ENCODE measurements around the gene MECP2.
A peak's percentile ranks its signal among the peaks of the same experiment; 100 is the strongest.

MECP2 gene

DNA sequence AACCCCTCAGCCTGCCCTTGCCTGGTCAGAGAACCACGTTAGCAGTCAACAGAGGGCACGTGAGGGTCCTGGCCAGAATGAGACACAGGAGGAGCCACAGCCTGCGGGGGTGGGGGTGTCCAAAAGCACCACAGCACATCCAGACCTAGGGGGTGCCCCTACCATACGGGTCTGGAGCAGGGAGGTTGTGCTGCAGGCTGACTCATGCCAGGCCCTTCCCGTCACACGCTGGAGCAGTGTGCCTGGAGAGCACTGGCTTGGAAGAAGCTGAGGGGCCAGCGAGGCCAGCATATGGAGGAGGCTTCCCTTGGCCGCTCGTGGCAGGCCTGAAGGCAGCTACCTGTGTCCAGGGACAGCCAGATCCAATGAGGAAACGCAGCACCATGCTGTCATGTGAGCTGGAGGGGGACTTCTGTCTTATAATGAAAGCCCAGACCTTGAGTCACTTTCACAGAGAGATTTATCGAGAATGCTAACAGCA lies 76.3 kb downstream of the MECP2 start:
- TF ChIP-seq, protein P1, sequence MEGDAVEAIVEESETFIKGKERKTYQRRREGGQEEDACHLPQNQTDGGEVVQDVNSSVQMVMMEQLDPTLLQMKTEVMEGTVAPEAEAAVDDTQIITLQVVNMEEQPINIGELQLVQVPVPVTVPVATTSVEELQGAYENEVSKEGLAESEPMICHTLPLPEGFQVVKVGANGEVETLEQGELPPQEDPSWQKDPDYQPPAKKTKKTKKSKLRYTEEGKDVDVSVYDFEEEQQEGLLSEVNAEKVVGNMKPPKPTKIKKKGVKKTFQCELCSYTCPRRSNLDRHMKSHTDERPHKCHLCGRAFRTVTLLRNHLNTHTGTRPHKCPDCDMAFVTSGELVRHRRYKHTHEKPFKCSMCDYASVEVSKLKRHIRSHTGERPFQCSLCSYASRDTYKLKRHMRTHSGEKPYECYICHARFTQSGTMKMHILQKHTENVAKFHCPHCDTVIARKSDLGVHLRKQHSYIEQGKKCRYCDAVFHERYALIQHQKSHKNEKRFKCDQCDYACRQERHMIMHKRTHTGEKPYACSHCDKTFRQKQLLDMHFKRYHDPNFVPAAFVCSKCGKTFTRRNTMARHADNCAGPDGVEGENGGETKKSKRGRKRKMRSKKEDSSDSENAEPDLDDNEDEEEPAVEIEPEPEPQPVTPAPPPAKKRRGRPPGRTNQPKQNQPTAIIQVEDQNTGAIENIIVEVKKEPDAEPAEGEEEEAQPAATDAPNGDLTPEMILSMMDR (IDR thresholded peaks at IDR 0.05; ENCODE audit: low read depth, low read length): no peak
- peak; percentile 56 to 69 for DNase-seq (ENCODE audit: low read depth in 2 of 2)
- H3K4me3 ChIP-seq (replicated peaks in 1 of 2; ENCODE audit: low read depth in 2 of 2, low read length in 2 of 2): no peak overlapping the region

DNA sequence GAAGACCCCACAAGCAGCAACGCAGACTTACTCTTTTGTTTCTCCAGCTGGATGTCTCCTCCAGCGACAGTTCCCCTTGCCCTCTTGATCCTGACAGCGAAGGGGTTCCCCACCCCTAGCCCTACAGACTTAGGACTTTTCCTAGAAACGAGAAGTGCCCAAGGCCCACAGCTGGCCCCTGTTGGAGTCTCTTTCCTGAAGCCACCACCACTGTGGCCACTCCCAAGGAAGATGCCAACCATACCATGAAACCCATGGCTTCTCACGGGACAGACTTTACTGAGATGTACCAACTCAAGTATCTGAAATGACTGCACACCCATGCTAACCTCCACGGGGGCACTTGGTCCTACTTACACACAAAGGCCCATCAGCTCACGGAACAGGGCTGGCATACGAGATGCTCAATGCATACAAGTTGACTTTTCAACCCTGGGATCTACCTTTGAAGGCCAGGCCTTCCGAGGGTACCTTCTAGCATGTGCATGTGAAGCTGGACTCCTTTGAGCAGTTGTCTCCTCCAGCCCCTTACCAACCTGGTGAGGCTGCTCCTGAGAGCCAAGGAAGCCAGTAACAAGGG lies 76.9 kb downstream of the MECP2 start:
- peak overlapping the region; percentile 30 to 51 for H3K4me3 ChIP-seq (replicated peaks in 1 of 2; ENCODE audit: low read depth in 2 of 2, low read length in 2 of 2)
- TF ChIP-seq, protein P1 (IDR thresholded peaks at IDR 0.05; ENCODE audit: low read depth, low read length): no peak
- DNase-seq (ENCODE audit: low read depth in 2 of 2): no peak

DNA sequence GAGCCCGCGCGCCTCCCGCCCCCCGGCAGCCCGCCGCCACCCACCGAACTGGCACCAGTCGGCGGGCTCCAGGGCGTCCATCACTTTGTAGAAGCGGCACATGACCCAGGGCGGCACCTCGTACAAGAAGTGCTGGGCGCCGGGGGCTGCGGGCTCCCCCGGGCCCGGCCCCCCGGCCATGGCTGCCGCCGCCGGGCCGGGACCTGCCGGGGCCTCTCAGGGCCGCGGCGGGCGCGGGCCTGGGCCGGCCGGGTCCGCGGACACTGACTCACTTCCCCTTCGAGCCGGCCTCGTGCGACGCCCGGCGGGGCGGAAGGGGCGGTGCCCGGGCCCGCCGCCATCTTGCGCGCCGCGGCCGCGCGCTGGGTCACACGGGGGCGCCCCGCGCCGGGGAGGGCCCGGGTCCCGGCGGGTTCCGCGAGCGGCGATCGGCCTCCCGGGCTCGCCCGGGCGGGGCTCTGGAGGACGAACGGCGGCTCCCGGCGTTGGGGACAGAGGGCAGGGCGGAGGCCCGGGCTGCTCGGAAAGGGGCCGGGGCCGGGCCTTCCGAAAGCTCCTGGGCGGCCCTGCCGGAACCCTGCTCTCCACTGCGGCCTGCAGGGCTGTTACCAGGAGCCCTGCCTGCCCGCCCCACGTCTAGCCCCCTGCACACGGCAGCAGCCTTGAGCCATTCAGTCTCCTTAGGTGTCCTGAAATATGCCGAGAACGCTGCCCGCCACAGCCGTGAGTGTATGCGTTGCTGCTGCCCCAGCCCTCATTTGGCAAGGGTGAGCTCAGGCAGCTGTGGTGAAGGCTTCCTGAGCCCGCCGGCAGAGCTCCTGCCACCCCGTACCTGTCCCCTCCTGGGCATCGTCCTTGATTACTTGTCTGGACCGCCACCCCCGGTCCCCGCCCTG lies 77.6 kb downstream of the MECP2 start, which contains the start of gene IRAK1:
Gene IRAK1, minus strand, starts transcription at position 270 of the 896 bp plus-strand sequence. Its CDS starts 90 bp downstream, at position 180.
- peak within 1 kb of the TSS; percentile 51 to 61 for H3K4me3 ChIP-seq (replicated peaks in 1 of 2; ENCODE audit: low read depth in 2 of 2, low read length in 2 of 2)
- peak; percentile 47 to 69 for DNase-seq (ENCODE audit: low read depth in 2 of 2)
- TF ChIP-seq, protein P1 (IDR thresholded peaks at IDR 0.05; ENCODE audit: low read depth, low read length): no peak

DNA sequence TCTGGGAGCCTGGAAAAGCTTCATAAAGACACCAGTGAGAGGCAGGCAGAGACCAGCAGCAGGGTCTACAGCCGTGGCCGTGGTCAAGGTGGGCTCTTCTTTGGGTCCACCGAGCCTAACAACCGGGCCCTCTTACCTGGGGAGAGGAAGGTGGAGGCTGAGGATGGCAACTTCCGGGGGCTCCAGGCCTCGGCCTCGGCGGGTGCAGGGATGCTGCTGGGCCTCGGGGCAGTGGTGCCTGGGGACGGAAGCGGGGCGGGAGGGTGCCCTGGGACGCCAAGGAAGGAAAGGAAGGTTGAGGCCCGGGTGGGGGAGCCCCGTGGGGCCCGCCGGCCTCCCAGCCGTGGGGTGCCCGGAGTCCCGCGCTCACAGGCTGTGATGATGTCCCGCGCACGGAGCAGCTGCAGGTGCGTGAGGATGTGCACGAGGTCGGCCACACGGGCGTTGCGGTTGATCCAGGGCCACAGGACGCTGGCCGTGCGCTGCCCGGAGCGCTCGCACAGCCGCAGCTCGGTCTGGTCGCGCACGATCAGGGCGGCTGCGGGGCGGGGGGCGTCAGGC lies 78.4 kb downstream of the MECP2 start:
- peak overlapping the region; percentile 51 to 61 for H3K4me3 ChIP-seq (replicated peaks in 1 of 2; ENCODE audit: low read depth in 2 of 2, low read length in 2 of 2)
- TF ChIP-seq, protein P1 (IDR thresholded peaks at IDR 0.05; ENCODE audit: low read depth, low read length): no peak

DNA sequence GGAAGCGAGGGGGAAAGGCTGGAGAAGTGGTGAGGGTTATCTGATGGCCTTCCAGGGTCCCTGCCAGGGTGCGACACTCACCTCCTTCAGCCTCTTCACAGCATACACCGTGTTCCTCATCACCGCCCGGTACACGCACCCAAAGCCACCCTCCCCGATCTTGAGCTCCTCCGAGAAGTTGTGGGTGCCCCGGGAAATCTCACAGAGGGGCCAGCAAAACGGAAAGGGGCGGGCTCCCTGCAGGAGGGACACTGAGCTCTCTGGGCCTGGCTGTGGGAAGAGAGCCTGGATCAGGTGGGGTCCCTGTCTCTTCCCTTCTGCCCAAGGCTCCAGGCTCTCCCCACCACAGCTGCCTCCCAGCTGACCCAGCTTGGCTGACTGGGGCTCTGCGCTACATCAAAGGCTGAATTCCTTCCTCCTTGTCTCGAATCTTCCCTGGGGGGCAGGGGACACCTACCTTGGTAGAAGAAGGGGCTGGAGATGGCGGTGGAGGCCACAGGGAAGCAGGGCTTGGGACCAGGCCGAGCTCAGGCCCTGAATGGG lies 78.9 kb downstream of the MECP2 start:
- no peak for DNase-seq (ENCODE audit: low read depth in 2 of 2)
- TF ChIP-seq, protein P1 (IDR thresholded peaks at IDR 0.05; ENCODE audit: low read depth, low read length): no peak

More for the DNA sequence above, 78.4 kb downstream of the MECP2 start:
- DNase-seq (ENCODE audit: low read depth in 2 of 2): no peak

DNA sequence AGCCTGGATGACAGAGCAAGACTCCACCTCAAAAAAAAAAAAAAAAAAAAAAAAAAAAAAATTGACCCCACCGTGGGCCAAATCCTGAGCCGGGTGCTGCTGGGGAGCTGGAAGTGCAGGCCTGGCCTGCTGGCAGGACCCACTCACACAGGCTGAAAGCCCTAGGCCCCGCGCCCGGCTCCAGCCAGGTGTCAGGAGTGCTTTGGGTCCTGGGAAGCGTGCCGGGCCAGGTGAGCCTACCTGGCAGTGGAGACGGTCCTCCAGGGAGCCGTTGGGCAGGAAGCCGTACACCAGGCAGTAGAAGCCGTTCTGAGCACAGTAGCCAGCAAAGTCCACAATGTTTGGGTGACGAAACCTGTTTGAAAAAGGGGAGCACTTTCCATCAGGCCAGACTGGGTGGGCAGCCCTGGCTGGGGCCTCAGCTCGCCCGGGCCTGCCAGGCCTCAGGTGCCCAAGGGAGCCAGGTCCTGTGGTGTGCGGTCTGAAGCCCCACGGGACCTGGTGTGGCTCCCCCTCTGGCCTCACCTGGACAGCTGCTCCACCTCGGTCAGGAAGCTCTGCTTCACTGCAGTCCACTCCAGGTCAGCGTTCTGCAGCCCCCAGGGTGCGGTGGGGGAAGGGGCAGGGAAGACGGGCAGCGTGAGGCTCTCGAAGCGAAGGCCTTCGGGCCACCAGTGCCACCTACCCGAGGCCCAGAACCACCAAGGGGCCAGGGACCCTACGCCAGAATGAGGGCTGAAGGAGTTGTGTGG lies 79.6 kb downstream of the MECP2 start:
- no peak for DNase-seq (ENCODE audit: low read depth in 2 of 2)
- H3K4me3 ChIP-seq (replicated peaks in 1 of 2; ENCODE audit: low read depth in 2 of 2, low read length in 2 of 2): peak overlapping the region; percentile 51 to 61
- TF ChIP-seq, protein P1 (IDR thresholded peaks at IDR 0.05; ENCODE audit: low read depth, low read length): no peak

More for the DNA sequence above, 78.9 kb downstream of the MECP2 start:
- peak overlapping the region; percentile 51 to 61 for H3K4me3 ChIP-seq (replicated peaks in 1 of 2; ENCODE audit: low read depth in 2 of 2, low read length in 2 of 2)
